ENCODE results near the gene BRAT1.

BRAT1 gene

DNA sequence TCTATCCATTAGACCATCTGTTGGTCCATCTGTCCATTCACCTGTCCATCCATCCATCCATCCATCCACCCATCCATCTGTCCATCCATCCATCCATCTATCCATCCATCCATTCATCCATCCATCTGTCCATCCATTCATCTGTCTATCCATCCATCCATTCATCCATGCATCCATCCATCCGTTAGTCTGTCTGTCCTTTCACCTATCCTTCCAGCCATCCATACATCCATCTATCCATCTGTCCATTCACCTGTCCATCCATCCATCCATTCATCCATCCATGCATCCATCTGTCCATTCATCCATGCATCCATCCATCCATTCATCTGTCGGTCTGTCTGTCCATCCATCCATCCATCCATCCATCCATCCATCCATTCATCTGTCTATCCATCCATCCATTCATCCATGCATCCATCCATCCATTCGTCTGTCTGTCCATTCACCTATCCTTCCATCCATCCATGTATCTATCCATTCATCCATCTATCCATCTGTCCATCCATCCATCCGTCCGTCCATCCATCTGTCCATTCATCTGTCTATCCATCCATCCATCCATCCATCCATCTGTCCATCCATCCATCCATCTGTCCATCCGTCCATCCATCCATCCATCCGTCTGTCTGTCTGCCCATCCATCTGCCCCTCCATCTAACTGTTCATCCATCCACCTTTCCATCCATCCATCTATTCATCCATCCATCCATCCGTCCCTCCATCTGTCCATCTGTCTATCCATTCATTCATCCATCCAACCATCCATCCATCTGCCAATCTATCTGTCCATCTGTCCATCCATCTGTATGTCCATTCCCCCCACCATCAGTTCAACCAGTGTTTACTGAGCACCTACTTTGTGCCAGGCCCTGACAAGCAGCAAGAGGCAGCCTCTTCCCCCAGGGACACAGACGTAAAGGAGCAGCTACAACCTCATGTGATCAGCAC, 40.6 kb downstream of the BRAT1 start:
- no peak for DNase-seq (ENCODE audit: low read depth in 2 of 2, low spot score in 1 of 2)

DNA sequence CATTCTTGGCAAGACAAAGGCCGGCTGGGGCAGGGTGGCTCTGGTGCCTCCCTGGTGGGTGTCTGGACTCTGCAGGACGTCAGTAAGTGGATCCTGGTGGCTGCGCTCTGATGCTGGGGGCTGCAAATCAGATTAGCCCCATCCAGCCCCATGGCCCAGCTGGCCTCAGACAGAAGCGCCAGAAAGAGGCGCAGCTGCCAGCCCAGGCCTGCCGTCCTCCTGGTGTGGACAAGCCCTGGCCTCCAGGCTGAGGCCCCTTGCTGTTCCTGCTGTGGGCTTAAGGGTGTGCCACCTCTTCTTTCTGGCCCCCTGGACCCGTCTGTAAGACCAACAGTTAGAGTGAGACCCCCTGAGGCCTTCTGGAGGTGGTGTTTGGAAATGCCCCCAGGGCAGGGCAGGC, 41.6 kb downstream of the BRAT1 start:
- DNase-seq (ENCODE audit: low read depth in 2 of 2, low spot score in 1 of 2) = no peak

DNA sequence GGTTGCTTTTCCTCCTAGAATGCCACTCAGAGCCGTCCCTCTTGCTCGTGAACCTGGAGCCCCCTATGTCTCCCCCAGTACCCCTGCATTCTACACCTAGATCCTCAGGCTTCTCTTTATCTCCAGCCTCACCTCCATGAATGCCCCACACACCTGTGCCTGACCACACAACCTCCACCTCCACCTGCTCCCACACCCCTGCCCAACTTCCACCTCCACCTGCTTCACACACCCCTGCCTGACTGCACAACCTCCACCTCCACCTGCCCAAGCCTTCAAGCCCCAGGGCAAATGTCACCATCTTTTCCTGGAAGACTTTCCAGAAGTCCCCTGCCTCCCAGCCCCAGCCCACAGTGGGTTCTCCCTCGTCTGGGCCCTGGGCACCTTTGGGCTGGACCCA, 42.6 kb downstream of the BRAT1 start:
- no peak for DNase-seq (ENCODE audit: low read depth in 2 of 2, low spot score in 1 of 2)

DNA sequence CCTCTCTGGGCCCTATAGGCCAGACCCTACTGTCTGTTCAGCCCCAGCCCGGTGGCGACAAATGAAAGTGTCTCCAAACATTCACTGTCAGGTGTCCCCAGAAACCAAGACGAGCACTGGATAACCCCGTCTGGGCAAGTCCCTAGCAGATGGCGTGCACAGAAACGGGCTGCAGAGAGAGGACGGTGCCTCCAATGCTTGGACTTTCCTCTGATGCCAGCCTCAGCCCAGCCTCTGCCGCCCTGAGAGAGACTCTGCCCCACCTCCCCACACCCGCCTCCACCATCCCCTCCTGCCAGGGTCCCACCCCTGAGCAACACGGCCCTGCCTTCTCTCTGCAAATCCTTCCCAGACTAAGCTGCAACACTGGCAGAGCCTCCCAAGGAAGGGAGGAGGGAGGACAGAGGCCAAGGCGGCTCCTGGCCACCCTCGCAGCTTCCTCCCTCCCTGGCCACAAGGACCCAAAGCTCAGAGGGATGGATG, 43.1 kb downstream of the BRAT1 start:
- no peak for DNase-seq (ENCODE audit: low read depth in 2 of 2, low spot score in 1 of 2)

DNA sequence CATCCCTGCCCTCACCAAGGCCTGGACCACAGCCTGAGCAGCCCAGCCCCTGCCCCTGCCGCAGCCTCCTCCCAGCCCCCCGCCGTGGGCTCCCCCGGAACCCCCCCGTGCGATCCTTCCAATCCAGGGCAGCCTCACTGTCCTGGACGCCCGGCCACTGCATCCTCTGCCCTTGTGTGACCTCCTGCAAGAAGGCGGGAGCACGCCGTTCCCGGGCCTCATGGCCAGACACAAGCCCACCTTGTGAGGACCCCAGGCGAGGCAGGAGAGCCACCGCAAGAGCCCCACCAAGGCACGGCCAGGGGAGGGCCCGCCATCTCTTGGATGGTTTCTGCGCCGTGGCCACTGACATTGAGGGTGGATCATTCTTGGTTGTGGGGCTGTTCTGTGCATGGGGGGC, 43.6 kb downstream of the BRAT1 start:
- no peak for DNase-seq (ENCODE audit: low read depth in 2 of 2, low spot score in 1 of 2)

DNA sequence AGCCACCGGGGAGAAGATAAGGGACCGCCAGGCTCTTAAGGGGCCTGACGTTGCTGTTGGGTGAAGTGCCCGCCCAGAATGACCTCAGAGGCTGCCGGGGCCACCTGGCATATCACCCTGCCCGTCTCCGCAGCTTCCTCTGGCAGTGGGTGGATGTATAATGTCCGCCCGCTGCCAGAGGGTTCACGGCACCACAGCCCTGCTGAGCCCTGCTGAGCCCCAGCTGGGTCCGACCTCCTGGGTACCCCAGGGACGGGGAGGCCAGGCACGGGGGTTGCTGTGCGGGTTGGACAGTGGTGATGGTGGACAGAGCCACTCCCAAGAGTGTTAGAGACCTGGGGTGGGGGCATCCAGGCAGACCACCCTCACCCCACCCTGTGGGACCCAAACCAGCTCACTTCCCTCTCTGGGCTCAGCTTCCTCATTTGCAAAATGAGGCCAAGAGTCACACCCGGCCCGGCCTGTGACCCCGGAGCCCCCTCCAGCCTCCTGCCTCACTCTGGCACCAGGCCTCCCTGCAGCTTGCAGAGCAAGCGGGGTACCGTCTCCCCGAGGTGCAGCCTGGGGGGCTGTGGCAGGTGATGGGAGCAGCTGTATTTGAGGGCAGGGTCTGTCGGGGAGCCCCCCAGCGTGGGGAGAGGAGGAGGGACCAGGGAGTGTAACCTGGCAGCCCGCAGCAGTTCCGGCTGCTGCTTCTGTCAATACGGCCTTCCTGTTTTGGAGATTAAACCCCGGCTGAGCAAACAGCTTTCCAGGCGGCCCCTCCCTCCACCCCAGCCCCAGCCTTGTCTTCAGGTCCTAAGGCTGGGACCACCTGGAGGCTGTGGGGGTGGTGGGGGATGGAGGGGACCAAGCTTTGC, 44.2 kb downstream of the BRAT1 start:
- no peak for DNase-seq (ENCODE audit: low read depth in 2 of 2, low spot score in 1 of 2)

DNA sequence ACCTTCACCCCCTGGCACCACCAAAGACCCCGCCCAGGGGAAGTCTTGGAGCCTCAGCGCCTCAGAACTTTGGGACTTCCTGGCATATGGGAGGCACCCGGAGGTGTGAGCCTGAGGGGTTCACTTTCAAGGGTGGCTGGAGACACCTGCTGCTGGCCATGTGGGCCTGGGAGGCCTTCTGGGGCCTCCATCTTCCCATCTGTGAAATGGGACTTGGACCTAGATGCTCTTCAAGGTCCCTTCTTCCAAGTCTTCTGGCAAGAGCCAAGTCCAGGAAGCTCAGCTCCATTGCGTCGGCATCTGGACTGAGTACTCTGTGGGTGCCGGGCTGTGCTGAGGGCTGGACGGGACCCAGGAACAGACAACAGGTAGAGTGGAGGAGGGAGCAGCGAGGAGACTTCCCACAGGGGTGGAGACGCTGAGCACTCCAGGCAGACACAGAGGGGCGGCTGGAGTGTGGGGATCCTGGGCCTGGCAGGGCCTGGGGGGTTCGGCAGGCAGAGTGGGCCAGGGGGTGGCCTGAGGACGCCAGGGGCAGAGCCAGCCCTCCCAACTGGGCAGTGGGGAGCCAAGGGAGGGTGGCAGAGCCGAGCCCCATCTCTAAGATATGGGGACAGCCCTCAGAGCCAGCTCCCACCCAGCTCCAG, 45.1 kb downstream of the BRAT1 start:
- no peak for DNase-seq (ENCODE audit: low read depth in 2 of 2, low spot score in 1 of 2)

DNA sequence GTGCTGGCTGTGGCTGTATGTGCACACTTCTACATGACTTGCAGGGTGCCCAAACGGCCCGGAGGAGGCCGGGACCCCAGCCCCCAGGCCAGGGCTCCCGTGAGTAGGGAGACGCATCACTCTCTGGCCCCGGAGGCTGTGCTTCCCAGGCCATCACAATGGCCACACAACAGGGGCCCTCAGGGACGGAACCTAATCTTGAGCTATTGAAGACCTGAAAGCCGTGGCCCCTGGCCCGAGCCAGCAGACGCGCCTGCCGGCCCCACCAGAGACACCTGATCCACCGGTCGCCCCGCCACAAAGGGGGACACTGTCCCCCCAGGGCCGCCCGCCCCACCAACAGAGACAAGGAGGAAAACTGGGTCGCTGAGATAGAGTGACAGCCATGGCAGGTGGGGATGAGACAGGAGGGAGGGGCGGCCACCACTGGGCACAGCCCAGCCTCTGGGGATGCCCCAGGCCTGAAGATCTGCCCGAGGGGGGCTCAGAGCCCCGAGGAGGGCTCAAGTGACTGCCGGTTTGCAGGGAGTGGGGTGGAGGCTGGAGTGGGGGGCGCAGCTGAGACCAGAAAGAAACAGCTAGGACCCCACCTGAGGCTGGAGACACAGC, 45.9 kb downstream of the BRAT1 start:
- no peak for DNase-seq (ENCODE audit: low read depth in 2 of 2, low spot score in 1 of 2)

DNA sequence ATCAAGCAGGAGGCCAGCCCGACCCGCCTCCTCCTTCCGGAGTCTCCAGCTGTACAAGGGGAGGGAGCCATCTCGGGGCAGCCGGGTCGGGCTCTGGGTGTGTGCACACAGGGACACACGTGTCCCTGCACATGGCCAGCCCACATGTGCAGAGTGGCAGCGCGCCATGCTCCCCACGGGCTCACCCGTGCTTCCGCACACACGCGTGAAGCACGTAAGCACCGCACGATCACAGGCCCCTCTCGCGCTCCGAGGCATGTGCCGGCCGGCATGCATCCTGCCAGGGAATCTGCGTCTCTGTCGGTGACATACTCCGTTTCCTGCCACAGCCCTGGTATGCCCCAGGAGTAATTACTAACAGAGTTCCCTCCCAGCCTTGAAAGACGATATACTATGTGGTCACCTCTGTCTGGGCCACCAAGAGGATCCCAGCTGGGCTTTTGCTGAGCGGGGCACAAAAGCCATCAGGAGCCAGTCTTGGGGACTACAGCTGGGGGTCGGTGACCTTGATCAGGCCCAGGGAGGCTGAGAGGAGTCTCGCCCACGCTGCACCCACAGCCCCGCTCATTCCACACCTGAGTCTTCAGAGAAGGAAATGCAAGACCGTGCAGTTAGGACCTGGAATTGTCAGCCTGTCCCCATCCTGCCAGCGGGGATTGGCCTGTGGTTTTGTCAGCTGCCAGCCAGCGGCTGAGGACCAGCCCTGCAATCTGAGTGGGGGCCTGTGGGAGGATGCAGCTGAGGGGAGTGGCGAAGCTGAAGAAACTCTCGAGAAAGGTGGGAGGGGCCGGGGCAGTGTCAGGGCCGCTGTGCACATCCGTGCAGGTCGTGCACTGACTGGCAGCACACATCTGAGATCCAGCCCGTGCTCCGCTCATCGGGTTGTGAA, 46.8 kb downstream of the BRAT1 start:
- DNase-seq (ENCODE audit: low read depth in 2 of 2, low spot score in 1 of 2) = peak in 1 of 2 donors; percentile 62

DNA sequence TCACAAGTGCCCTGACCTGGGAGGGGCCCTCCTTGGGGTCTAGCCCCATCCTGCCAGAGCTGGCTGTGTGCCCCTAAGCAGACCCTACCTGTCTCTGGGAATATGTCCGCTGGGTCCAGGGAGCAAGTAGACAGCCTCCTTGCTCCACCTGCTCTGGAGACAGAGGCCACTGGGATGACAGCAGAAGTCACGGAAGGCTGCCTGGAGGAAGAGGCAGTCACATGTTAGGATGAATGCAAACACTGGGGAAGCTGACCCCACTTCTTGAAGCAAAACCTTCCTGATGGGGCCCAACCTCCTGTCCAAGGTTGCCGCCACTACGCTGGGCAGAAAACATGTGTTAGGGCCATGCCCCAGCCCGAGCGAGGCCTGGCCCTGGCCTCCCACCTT, 47.4 kb downstream of the BRAT1 start:
- DNase-seq (ENCODE audit: low read depth in 2 of 2, low spot score in 1 of 2) = no peak

DNA sequence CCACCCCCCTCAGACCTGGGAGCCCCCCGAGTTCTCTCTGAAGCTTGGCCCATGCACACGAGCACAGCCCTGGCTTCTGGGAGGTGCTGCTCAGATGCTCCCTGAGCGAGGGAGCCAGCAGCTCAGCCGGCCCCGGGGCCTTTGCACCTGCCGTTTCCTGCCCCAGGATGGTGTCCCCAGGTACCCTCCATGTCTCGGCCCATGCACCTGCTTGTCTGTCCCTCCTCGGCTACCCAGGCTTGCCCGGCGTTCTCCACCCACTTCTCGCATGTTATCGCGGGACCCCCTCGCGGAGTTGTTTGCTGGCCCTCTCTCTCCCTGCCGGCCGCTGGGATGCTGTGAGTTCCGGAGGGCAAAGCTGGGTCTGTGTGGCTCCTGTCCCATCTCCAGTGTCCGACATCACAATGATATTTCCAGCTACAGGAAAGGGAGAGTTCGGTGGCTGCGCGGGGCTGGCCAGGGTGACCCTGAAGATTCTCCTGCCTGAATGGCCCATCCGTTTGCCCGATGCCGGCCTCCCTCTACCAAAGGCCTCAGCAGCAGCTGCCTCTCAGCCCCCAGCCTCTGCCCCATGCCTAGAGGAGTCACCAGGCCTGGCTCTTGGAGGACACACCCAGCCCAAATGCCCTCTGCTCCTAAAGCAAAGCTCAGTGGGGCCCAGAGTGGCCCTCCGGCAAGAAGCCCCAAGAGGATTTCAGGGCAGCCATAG, 48.0 kb downstream of the BRAT1 start:
- no peak for DNase-seq (ENCODE audit: low read depth in 2 of 2, low spot score in 1 of 2)

DNA sequence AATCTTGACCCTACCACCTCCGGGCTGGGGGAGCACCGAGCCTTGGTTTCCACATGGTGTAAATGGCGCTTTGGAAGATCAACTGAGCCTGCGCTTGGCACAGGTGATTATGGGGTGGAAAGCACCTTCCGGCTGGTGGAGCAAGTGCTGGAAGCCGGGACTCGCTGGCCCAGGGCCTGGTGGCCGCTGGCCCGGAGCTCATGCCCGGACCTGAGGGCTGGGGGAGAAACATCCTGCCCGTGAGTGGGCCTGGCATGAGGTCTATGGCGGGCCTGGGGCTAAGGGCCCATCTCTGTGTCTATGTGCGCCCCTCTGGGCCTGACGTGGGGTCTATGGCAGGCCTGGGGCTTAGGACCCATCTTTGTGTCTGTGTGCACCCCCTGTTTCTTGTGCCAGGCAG, 49.9 kb downstream of the BRAT1 start:
- no peak for DNase-seq (ENCODE audit: low read depth in 2 of 2, low spot score in 1 of 2)

DNA sequence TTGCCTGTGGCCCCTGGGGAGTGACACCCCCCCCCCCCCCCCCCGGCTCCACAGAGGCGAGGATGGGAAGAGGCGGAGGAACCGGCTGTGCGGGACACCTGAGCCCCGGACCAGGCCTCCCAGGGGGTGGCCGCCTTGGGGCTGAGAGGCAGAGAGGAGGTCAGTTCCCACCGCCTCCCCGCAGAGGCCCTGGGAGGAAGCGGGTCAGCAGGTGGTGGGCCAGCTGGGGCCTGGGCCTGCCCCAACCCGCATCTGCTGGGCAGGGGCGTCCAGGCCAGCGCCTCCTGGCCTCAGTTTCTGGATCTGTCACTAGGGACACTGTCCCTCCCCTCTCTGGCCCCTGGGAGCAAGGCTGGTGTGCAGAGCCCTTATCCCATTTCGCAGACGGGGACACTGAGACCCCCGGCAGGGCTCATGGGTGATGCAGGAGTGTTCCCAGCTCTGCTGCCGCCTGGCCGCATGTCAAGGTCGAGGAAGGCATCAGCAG, 50.4 kb downstream of the BRAT1 start:
- no peak for DNase-seq (ENCODE audit: low read depth in 2 of 2, low spot score in 1 of 2)

DNA sequence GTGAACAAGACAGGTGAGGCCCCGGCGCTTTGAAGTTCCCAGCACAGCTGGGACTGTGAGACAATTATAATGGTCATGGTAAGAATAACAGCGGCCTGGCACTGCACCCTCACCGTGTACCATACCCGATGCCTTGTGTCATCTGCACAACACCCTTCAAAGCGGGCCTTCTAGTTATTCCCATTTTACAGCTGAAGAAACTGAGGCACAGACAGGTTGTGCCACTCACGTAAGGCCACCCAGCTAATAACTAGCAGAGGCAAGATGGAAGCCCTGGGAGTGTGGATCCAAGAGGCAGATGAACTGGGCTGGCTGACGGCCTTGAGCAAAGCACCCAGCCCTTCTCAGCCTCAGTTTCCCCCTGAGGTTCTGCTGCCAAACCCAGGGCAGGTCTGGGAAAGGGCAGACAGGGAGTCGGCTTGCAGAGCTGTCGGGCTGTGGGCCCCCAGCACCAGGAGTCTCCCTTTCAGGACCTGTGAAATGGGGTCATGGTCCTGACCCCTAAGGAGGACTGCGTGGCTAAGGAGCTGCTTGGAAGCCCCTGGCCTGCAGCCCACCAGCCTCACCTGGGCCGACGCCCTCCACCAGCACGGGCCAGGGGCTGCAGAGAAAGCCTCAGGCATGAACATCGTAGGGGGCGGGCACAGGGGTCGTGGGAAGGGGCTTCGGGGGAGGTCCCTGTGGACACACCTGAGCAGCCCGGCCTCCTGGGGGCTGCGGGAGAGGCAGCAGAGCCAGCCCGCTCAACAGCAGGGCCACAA, 51.0 kb downstream of the BRAT1 start:
- no peak for DNase-seq (ENCODE audit: low read depth in 2 of 2, low spot score in 1 of 2)

DNA sequence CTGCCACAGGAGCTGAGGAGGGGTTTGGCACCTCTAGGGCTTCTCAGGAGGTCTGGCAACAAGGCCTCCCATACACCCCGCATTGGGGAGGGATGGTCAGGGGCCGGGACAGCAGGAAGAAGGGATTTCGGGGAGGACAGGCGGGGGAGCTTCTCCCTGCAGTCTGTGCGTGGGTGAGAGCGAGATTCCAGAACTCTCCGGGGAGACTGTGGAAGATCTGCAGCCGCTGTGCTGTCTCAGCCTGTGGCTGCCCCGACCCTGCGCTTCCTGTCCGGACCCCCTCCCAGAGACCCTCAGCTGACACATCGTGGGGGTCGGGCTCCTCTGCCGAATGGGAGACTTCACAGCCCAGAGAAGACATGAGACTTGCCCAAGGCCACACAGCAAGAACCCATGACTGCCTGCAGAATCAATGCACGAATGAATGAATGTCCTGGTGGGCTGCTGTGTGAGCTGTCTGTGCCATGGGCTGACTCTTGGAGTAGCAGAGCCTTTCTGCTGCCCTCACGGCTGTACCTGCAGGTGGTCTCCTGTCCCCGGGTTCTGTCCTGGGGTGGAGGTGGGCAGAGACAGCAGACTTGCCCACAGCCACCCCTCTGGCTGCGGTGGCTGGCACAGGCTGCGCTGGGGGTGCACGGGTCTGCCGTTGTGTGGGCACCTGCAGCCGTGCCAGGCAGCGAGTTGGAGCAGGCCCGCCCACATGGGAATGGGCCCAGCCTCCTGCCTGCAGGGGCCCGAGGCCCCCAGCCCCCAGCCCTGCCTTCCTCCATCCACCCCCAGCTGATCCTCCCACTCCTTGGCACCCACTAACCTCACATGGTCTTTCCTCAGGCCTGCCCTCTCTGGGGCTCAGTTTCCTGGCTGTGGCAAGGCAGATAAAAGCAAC, 52.0 kb downstream of the BRAT1 start:
- DNase-seq (ENCODE audit: low read depth in 2 of 2, low spot score in 1 of 2) = no peak

DNA sequence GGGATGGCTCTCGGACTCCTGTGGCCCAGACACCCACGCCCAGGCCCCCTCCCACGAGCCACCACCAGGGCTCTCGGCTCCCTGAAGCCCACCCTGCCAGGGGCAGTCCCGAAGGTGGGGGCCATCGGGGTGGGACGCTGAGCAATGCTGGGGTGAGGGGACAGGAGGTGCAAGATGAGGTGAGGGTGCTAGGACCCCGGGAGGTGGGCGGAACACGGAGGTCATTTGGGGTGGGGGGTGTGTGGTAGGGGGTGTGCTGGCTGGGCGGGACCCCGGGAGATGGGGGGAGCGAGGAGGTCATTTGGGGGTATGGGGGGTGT, 52.7 kb downstream of the BRAT1 start:
- no peak for DNase-seq (ENCODE audit: low read depth in 2 of 2, low spot score in 1 of 2)

DNA sequence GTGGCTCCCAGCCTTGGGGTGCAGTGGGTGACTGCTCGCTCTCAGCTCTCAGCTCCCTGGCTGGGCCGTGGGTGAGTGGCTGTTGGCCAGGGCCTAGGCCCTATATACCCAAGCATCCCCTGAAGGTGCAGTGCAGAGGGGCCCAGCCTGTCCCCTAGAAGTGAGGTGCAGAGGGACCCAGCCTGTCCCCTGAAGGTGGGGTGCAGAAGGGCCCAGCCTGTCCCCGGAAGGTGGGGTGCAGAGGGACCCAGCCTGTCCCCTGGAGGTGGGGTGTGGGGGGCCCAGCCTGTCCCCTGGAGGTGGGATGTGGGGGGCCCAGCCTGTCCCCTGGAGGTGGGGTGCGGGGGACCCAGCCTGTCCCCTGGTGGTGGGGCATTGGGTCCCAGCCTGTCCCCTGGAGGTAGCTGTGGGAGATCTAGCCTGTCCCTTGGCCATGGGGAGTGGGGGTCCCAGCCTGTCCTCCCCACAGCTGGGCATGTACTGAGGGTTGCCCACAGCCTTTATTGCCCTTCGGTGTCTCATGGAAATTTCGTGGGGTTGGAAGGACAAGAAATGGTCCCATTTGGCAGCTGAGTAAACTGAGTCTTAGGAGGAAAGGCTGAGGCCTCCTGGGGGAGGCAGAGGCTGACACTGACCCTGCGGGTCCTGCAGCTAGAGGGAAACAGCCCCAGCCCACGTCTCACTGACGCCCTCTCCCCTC, 53.2 kb downstream of the BRAT1 start:
- no peak for DNase-seq (ENCODE audit: low read depth in 2 of 2, low spot score in 1 of 2)
